Measurements from ENCODE around the gene ZBTB16.
A peak's percentile ranks its signal among the peaks of the same experiment; 100 is the strongest.

Gene ZBTB16

GRCh38 chr11:114131461-114131864 lies 72.0 kb downstream of the ZBTB16 start:
- DNase-seq, result no peak

- DNase-seq, result no peak
These were observed 72.9 kb downstream of the ZBTB16 start for GRCh38 chr11:114132417-114132816.

- DNase-seq, result peak; percentile 75
These were observed 73.5 kb downstream of the ZBTB16 start for GRCh38 chr11:114132944-114133394.

- DNase-seq, result no peak
These were observed 74.2 kb downstream of the ZBTB16 start for GRCh38 chr11:114133548-114134329.

GRCh38 chr11:114134870-114135269 lies 75.4 kb downstream of the ZBTB16 start:
- peak; percentile 88 for DNase-seq

- peak; percentile 67 for DNase-seq
These were observed 76.2 kb downstream of the ZBTB16 start for GRCh38 chr11:114135737-114136151.

GRCh38 chr11:114136686-114137640 lies 77.5 kb downstream of the ZBTB16 start:
- no peak for DNase-seq

GRCh38 chr11:114137838-114138237 lies 78.3 kb downstream of the ZBTB16 start:
- no peak for DNase-seq

GRCh38 chr11:114138411-114138810 lies 78.9 kb downstream of the ZBTB16 start:
- no peak for DNase-seq

GRCh38 chr11:114140826-114141225 lies 81.3 kb downstream of the ZBTB16 start:
- no peak for DNase-seq

- DNase-seq, result no peak
These were observed 82.5 kb downstream of the ZBTB16 start for GRCh38 chr11:114141863-114142580.

- no peak for DNase-seq
These were observed 83.2 kb downstream of the ZBTB16 start for GRCh38 chr11:114142707-114143106.

GRCh38 chr11:114145166-114145775 lies 85.8 kb downstream of the ZBTB16 start:
- DNase-seq, result no peak

- DNase-seq, result no peak
These were observed 88.0 kb downstream of the ZBTB16 start for GRCh38 chr11:114147375-114148012.

- DNase-seq, result no peak
These were observed 88.5 kb downstream of the ZBTB16 start for GRCh38 chr11:114148013-114148382.

GRCh38 chr11:114149689-114150407 lies 90.3 kb downstream of the ZBTB16 start:
- no peak for DNase-seq

GRCh38 chr11:114150671-114151070 lies 91.2 kb downstream of the ZBTB16 start:
- no peak for DNase-seq

- no peak for DNase-seq
These were observed 92.1 kb downstream of the ZBTB16 start for GRCh38 chr11:114151631-114152030.

- DNase-seq, result no peak
These were observed 92.7 kb downstream of the ZBTB16 start for GRCh38 chr11:114152162-114152561.

GRCh38 chr11:114152785-114153184 lies 93.3 kb downstream of the ZBTB16 start:
- DNase-seq, result no peak

- no peak for DNase-seq
These were observed 93.7 kb downstream of the ZBTB16 start for GRCh38 chr11:114153224-114153623.

All from fibroblast of skin of abdomen (primary cell).